Urothelium cell line (cell line): Measurements from ENCODE around the gene TRPV6.

Experiments
- DNase-seq: peaks from one replicate; pipeline ENCODE4 v3.0.0; 2011; ENCODE audit warnings: low spot score, mixed read lengths
- FAIRE-seq: peaks from 2 replicates; lab custom pipeline; 2011; peaks lifted over from hg19 to GRCh38; lab: Jason Lieb, UNC

Gene TRPV6

GRCh38 chr7:142870147-142870559 lies 15.4 kb downstream of the TRPV6 start:
- no peak for FAIRE-seq
- no peak for DNase-seq

GRCh38 chr7:142869434-142869833 lies 16.1 kb downstream of the TRPV6 start:
- no peak for FAIRE-seq
- no peak for DNase-seq

- DNase-seq: no peak
- FAIRE-seq: no peak
These were observed 16.5 kb downstream of the TRPV6 start for GRCh38 chr7:142868986-142869415.

GRCh38 chr7:142868188-142868985 lies 17.2 kb downstream of the TRPV6 start:
- FAIRE-seq (no peak), DNase-seq (no peak)

GRCh38 chr7:142867398-142868187 lies 18.0 kb downstream of the TRPV6 start:
- DNase-seq (no peak), FAIRE-seq (no peak)

- FAIRE-seq (no peak), DNase-seq (no peak)
These were observed 18.5 kb downstream of the TRPV6 start for GRCh38 chr7:142867097-142867378.

- DNase-seq: peak; percentile 44
- FAIRE-seq: no peak
These were observed 19.0 kb downstream of the TRPV6 start for GRCh38 chr7:142866361-142867096.

- DNase-seq (no peak), FAIRE-seq (no peak)
These were observed 19.8 kb downstream of the TRPV6 start for GRCh38 chr7:142865766-142866165.

GRCh38 chr7:142864980-142865747 lies 20.4 kb downstream of the TRPV6 start:
- FAIRE-seq (no peak), DNase-seq (no peak)

GRCh38 chr7:142863891-142864685 lies 21.5 kb downstream of the TRPV6 start:
- FAIRE-seq: no peak

GRCh38 chr7:142862786-142863400 lies 22.7 kb downstream of the TRPV6 start:
- DNase-seq (no peak), FAIRE-seq (no peak)

More at GRCh38 chr7:142863891-142864685, 21.5 kb downstream of the TRPV6 start:
- no peak for DNase-seq

- DNase-seq: no peak
- FAIRE-seq: no peak
These were observed 23.2 kb downstream of the TRPV6 start for GRCh38 chr7:142862351-142862750.

- no peak for FAIRE-seq
These were observed 24.6 kb downstream of the TRPV6 start for GRCh38 chr7:142860968-142861367.

GRCh38 chr7:142859829-142860228 lies 25.7 kb downstream of the TRPV6 start:
- no peak for FAIRE-seq

More at GRCh38 chr7:142860968-142861367, 24.6 kb downstream of the TRPV6 start:
- DNase-seq: no peak

GRCh38 chr7:142859411-142859810 lies 26.1 kb downstream of the TRPV6 start:
- no peak for FAIRE-seq
- DNase-seq: no peak

More at GRCh38 chr7:142859829-142860228, 25.7 kb downstream of the TRPV6 start:
- peak; percentile 22 for DNase-seq

GRCh38 chr7:142857625-142858024 lies 27.9 kb downstream of the TRPV6 start:
- DNase-seq (no peak), FAIRE-seq (no peak)

GRCh38 chr7:142856565-142857245 lies 28.8 kb downstream of the TRPV6 start:
- FAIRE-seq: no peak

GRCh38 chr7:142855756-142856564 lies 29.6 kb downstream of the TRPV6 start:
- DNase-seq (no peak), FAIRE-seq (no peak)

More at GRCh38 chr7:142856565-142857245, 28.8 kb downstream of the TRPV6 start:
- DNase-seq: no peak
